ENCODE data around the gene DPP7.

DPP7 gene

DNA sequence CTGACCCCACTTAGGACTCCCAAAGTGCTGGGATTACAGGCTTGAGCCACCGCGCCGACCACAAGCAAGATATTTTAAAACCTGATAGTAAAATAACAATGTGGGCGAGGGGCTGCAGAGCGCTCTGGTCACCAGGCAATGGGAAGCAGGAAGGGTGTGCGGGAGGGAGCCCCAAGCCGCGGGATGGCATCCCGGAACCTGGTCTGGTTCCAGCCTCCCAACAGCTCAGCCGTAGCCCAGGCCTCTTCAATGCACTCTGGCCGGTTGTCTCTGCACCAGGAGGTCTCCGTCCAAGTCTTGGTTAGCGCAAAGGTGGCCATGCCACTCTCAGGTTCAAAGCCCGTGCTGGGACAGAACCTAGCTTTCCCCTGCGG, 37.9 kb downstream of the DPP7 start:
- H3K9me3 ChIP-seq: no peaks in the 10 kb centered on the region
- peak overlapping the region; percentile 59 for H3K4me3 ChIP-seq
- H3K36me3 ChIP-seq (replicated peaks): peaks cover 26% of the 10 kb centered on the region
- H3K4me1 ChIP-seq: peaks cover 18% of the 10 kb centered on the region
- DNase-seq (ENCODE audit: low spot score in 2 of 2): no peak
- in situ Hi-C loops (cut with MboI; ENCODE audit: low sequenced_read_pairs): no loop called here
- H3K27me3 ChIP-seq (ENCODE audit: low read depth): no peaks in the 10 kb centered on the region

DNA sequence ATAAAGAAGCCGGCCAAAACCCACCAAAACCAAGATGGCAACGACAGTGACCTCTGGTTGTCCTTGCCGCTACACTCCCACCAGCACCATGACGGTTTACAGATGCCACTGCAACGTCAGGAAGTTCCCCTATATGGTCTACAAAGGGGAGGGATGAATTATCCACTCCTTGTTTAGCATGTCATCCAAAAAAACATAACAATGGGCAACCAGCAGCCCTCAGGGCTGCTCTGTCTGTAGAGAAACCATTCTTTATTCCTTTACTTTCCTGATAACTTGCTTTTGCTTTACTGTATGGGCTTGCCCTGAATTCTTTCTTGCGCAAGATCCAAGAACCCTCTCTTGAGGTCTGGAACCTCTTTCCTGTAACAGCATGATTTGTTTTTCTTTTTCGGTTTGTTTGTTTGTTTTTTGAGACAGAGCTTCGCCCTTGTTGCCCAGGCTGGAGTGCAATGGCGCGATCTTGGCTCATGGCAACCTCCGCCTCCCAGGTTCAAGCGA, 39.2 kb downstream of the DPP7 start:
- in situ Hi-C loops (cut with MboI; ENCODE audit: low sequenced_read_pairs): no loop called here
- no peaks in the 10 kb centered on the region for H3K9me3 ChIP-seq
- H3K4me1 ChIP-seq: peaks cover 26% of the 10 kb centered on the region
- DNase-seq (ENCODE audit: low spot score in 2 of 2): peak; percentile 80 to 84
- H3K27me3 ChIP-seq (ENCODE audit: low read depth): no peaks in the 10 kb centered on the region
- H3K36me3 ChIP-seq (replicated peaks): peaks cover 18% of the 10 kb centered on the region
- H3K4me3 ChIP-seq: no peak overlapping the region

DNA sequence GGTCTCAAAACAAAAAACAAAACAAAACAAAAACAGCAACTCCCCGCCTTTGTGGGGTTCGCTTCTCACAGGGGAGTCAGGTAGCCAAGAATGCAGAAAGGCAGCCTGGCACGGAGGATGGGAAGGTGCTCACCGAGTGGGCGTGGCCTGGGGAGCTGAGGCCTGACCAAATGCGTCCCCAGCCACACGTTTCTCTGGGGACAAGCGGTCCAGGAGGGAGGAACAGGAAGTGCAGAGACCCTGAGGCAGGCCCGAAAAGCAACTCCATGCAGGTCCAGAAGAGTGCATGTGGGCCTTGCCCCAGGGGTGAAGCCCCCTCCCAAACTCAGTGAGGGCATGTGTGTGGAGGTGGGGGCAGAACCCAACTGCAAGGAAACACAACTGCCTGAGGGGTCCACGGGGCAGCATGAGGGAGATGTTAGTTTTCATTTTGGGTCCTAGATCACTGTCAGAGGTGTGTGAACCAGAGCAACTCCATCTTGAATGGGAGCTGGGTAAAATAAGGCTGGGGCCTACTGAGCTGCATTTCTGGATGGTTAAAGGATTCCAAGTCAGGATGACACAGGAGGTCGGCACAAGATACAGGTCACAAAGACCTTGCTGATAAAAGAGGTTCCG, 39.8 kb downstream of the DPP7 start:
- in situ Hi-C loops (cut with MboI; ENCODE audit: low sequenced_read_pairs): no loop called here
- Histone ChIP-seq H3K4me3 (no peak overlapping the region), H3K9me3 (no peaks in the 10 kb centered on the region), H3K27me3 (ENCODE audit: low read depth) (no peaks in the 10 kb centered on the region), H3K36me3 (replicated peaks) (peaks cover 14% of the 10 kb centered on the region), H3K4me1 (peaks cover 26% of the 10 kb centered on the region)
- no peak for DNase-seq (ENCODE audit: low spot score in 2 of 2)

DNA sequence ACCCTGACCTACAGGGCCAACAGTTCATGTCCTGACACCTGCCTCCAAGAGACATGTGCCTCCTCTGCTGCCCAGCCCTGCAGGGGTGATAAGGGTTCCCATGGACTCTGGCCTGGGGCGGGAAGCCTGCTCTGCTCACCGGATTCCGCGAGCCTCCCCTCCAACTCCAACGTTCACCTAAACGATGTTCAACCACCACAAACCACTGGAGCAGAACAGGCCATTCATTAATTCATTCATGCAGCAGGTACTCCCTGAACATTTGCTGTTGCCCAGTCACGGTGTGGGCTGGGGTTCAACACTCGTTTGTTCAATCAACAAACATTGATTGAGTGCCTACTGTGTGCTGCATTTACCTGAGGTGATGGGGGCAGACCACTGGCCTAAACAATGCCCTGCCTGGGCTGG, 40.5 kb downstream of the DPP7 start:
- no peaks in the 10 kb centered on the region for H3K9me3 ChIP-seq
- in situ Hi-C loops (cut with MboI; ENCODE audit: low sequenced_read_pairs): no loop called here

DNA sequence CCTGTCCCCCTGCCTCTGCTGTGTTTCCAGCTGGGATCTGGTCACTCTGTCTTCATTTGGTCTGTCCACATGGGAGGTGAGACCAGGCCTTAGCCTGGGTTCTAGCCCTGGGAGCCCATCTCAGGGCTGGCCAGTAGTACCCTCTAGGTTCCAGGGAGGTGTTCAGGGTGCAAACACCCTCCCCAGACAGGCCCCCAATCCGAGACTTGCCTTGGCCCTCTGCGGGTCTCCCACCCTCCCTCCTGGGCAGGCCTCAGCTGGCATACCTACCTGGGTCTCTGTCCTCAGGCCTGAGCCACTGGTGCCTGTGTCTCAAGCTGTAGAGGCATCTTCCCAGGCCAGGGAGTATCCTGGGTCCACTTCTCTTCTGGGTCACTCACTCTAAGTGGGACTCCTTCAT, 43.3 kb downstream of the DPP7 start:
- Histone ChIP-seq H3K36me3 (replicated peaks) (peaks cover 23% of the 10 kb centered on the region), H3K4me1 (peaks cover 26% of the 10 kb centered on the region), H3K27me3 (ENCODE audit: low read depth) (no peaks in the 10 kb centered on the region), H3K9me3 (no peaks in the 10 kb centered on the region), H3K4me3 (peak overlapping the region; percentile 79)
- in situ Hi-C loops (cut with MboI; ENCODE audit: low sequenced_read_pairs): no loop called here
- DNase-seq (ENCODE audit: low spot score in 2 of 2): no peak

More for the DNA sequence above, 40.5 kb downstream of the DPP7 start:
- Histone ChIP-seq H3K4me1 (peaks cover 26% of the 10 kb centered on the region), H3K27me3 (ENCODE audit: low read depth) (no peaks in the 10 kb centered on the region), H3K36me3 (replicated peaks) (peaks cover 13% of the 10 kb centered on the region), H3K4me3 (no peak overlapping the region)
- no peak for DNase-seq (ENCODE audit: low spot score in 2 of 2)

DNA sequence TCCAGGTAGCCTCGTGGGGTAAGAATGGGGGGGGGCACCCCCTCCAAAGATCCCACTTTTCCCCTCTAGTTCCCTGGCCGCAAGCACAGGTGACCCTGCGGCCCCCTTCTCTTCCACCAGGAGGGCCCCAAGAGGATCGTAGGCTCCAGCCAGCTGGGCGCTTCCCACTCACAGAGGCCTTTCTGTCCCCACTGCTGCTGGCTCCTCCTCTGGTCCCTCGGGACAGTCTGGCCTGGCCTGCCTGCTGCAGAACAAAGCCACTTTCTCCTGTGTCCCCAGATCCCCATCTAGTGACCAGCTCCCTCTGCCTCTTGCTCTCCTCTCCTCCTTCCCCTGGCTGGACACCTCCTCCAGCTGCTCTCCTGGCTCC, 43.6 kb downstream of the DPP7 start:
- peak; percentile 63 to 81 for DNase-seq (ENCODE audit: low spot score in 2 of 2)
- in situ Hi-C loops (cut with MboI; ENCODE audit: low sequenced_read_pairs): no loop called here
- Histone ChIP-seq H3K36me3 (replicated peaks) (peaks cover 27% of the 10 kb centered on the region), H3K9me3 (no peaks in the 10 kb centered on the region), H3K27me3 (ENCODE audit: low read depth) (no peaks in the 10 kb centered on the region), H3K4me3 (peak overlapping the region; percentile 79), H3K4me1 (peaks cover 26% of the 10 kb centered on the region)

DNA sequence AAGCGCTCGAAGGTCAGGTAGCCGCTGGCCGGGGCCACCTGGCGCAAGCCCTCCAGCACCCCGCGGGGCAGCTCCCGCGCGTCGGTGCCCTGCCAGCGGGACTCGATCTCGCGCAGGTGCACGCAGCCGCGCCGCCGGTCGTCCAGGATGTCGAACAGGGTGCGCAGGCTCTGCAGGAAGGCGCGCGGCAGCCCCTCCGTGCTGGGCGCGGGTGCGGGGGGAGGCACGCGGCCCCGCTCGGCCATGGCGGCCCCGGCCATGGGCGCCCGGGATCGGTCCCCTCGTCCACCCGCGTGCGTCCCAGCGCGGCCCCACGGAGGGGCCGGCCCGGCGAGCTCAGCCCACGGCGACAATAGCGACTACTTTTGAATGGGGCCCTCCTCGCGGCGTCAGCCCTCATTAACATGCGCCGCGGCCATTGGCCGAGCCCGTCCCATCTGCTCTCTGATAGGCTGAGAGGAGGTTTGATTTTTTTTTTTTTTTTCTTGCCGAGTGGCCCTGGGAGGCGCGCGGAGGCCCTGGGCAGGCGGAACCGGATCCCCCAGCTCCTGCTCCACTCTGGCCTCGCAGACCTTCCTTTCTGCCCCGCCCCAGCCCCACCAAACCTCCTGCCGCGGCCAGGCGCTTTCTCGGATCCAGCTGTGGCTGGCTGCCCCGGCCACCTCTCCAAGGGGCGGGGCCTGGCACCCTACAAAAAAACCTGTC, 44.2 kb downstream of the DPP7 start, which contains the start of gene SAPCD2:
Gene SAPCD2, minus strand, starts transcription at position 357 of the 705 bp plus-strand sequence. Its CDS starts 97 bp downstream, at position 260.
- H3K4me3 ChIP-seq: peak within 1 kb of the TSS; percentile 79
- in situ Hi-C loops (cut with MboI; ENCODE audit: low sequenced_read_pairs): no loop called here
- DNase-seq (ENCODE audit: low spot score in 2 of 2): peak; percentile 92 to 94
- H3K36me3 ChIP-seq (replicated peaks): peaks cover 32% of the 10 kb centered on the region
- H3K9me3 ChIP-seq: no peaks in the 10 kb centered on the region
- no peaks in the 10 kb centered on the region for H3K27me3 ChIP-seq (ENCODE audit: low read depth)
- H3K4me1 ChIP-seq: peaks cover 22% of the 10 kb centered on the region

DNA sequence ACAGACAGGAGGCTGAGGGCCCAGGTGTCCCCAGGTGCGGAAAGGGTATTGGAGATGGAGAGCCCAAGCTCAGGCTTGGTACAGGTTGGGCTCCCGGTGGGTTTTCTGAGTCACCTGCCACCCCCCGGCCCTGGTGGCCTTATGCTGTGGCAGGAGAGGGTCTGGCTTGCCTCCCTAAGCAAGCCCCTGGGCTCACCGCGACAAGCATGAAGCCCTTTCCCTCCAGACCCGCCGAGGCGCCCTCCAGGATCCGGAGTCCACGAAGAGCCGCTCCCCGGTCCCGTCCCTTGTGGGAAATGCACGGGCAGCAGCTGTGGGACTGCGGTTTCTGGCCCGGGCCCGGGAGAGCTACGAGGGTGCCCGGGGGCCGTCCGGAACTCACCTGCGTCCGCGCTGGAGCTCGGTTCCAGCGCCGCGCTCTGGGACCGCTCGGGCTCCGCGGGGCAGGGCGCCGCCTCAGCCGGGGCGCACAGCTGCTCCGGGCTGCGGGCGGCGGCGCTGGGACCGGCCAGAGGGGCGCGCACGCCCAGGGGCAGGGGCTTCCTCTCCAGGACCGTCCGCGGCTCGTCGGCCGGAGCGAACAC, 44.9 kb downstream of the DPP7 start:
- Histone ChIP-seq H3K27me3 (ENCODE audit: low read depth) (no peaks in the 10 kb centered on the region), H3K9me3 (no peaks in the 10 kb centered on the region), H3K4me1 (peaks cover 15% of the 10 kb centered on the region), H3K4me3 (peak overlapping the region; percentile 79), H3K36me3 (replicated peaks) (peaks cover 39% of the 10 kb centered on the region)
- no peak for DNase-seq (ENCODE audit: low spot score in 2 of 2)
- in situ Hi-C loops (cut with MboI; ENCODE audit: low sequenced_read_pairs): no loop called here

DNA sequence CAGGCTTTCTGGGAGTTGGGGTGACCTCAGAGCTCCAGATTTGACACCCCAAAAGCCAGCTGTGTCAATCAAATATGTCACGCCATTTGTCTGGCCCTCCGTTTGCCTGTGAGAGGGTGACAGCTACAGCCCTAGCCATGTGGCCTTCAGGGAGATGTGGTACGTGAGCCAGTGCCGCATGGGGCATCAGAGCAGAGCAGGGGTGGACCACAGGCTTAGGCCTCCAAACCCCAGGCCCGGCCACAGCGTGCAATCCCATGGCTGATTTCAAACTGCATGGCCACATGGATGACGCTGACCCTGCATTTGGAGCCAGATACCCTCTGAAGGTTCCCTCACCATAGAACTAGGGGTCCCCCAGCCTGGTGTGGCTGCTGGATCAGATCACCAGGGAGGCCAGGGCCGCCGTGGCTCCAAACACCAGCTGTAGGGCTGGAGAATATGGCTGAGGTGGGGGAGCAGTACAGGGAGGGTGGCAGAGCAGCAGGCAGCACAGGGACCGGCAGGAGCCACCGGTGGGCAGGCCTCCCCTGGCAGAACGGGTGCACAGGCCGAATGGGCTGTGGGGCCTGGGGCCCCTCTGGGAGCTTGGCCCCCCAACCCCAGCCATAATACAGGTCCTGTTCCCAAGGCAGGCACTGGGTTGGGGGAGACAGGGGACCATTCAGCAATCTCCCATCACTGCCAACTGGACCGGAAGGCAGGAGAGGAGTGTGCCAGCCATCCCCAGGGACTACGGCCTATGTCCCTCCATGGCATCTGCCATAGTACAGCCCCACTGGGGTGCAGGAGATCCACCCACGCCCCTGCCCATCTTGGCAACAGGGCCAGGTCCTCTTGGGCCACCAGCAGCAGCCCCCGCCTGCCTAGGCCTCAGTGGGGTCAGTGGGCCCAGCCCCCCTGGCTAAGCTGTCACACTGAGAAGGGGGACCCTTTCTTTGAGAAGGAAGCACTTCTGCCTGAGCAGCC, 45.7 kb downstream of the DPP7 start:
- peak in 1 of 2 experiments; percentile 46 for DNase-seq (ENCODE audit: low spot score in 2 of 2)
- Histone ChIP-seq H3K9me3 (no peaks in the 10 kb centered on the region), H3K4me3 (peak overlapping the region; percentile 79), H3K4me1 (peaks cover 15% of the 10 kb centered on the region), H3K27me3 (ENCODE audit: low read depth) (no peaks in the 10 kb centered on the region), H3K36me3 (replicated peaks) (peaks cover 47% of the 10 kb centered on the region)
- in situ Hi-C loops (cut with MboI; ENCODE audit: low sequenced_read_pairs): no loop called here

DNA sequence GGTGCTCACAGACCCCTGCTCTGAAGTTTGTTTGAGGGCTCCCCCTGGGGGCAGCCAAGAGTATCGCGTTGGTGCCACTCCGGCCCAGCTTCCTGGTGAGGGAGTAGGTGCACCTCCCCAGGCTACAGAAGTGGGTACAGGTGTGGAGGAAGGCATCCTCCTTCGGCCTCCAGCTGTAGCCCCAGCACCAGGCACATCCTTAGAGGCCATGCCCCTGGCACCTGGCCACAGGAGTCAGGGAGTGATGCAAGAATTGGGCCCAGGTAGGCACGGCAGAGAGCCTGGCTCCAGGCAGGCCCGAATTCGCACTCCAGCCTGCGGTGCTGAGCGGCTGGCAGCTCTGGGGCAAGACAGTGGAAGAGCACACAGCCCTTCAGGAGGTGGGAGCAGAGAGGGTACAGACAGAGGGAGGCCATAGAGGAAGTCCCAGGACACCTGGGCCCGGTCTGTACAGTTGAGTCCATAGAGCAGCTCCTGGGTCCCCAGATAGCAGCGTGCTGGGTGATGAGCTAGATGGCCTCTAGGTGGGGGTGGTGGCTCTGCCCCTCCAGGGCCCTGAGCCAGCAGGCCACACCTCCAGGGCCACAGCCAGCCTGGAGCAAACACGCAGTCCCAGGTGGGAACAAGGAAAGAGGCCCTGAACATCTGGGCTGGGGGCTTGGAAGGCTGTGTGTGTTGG, 46.5 kb downstream of the DPP7 start:
- in situ Hi-C loops (cut with MboI; ENCODE audit: low sequenced_read_pairs): no loop called here

DNA sequence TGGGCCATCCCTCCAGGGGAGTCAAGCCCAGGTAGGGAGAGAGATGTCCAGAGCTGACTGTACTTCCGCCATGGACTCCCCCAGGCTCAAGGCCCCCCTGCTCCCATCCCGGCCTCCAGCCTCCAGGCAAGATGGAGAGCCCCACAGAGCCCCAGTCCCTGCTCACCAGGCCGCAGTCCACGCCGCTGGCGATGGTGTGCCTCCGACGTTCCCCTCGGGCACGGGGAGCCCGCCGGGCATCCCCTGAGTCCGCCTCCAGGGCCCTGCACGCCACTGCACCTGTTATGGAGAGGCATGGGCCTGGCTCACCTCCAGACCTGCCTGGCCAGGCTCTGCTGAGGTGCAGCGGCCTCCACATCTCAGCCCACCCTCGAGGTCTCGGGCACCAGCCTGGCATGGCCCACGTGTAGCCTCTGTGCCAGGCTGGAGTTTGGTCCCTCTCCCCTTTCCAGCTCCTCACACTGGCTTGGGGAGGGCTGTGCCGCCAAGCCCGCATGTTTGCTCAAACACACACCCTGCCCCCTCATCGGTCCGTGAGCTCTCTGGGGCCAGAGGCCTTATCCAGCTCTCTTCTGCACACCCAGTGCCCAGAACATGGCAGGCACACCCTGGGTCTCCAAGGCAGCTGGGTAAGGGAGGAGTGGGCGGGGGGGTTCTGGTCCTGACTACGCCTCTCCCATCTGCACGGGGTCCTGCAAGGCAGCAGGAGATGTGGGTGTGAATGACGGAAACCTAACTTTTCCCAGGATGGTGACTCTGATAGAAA, 48.3 kb downstream of the DPP7 start:
- Histone ChIP-seq H3K36me3 (replicated peaks) (peaks cover 50% of the 10 kb centered on the region), H3K9me3 (no peaks in the 10 kb centered on the region), H3K4me1 (peaks cover 13% of the 10 kb centered on the region), H3K4me3 (no peak overlapping the region), H3K27me3 (ENCODE audit: low read depth) (no peaks in the 10 kb centered on the region)
- in situ Hi-C loops (cut with MboI; ENCODE audit: low sequenced_read_pairs): no loop called here
- DNase-seq (ENCODE audit: low spot score in 2 of 2): no peak

More for the DNA sequence above, 46.5 kb downstream of the DPP7 start:
- Histone ChIP-seq H3K9me3 (no peaks in the 10 kb centered on the region), H3K4me1 (peaks cover 15% of the 10 kb centered on the region), H3K36me3 (replicated peaks) (peaks cover 50% of the 10 kb centered on the region), H3K27me3 (ENCODE audit: low read depth) (no peaks in the 10 kb centered on the region), H3K4me3 (peak overlapping the region; percentile 79)
- DNase-seq (ENCODE audit: low spot score in 2 of 2): peak; percentile 69 to 92

DNA sequence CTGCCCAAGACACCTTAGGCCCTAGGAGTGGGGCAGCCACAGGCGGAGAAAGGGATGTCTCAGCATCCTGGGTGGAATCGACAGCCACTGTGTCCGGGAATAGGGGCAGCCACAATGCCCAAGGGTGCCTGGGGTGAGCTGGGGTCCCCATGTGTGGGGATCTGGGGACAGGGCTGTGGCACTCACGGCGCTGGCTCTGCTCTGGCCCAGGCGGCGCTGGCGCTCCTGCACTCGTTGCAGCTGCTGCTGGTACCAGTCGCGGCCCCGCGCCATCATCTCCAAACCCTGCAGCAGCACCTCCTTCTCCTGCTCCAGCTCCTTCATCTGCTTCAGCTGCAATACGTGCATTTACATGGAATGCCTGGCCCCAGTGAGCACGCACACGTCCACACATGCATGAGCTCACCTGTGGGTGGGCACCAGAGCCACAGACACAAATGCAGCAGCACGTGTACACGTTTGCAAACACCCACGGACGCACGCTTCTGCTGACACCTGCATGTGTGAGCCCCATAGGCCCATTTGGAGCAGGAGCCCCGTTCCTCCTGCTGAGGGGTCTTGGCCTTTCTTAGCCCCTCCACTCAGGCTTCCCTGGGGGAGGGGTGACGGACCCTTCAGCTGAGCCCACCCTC, 49.1 kb downstream of the DPP7 start:
- no peak overlapping the region for H3K4me3 ChIP-seq
- no peaks in the 10 kb centered on the region for H3K27me3 ChIP-seq (ENCODE audit: low read depth)
- DNase-seq (ENCODE audit: low spot score in 2 of 2): no peak
- H3K36me3 ChIP-seq (replicated peaks): peaks cover 50% of the 10 kb centered on the region
- H3K9me3 ChIP-seq: no peaks in the 10 kb centered on the region
- in situ Hi-C loops (cut with MboI; ENCODE audit: low sequenced_read_pairs): no loop called here
- peaks cover 7% of the 10 kb centered on the region for H3K4me1 ChIP-seq

Data from HAP-1 (cell line).